Measurements from ENCODE around the gene ARFRP1.

GRCh38 chr20:63744574-63745423, 37.0 kb upstream of the ARFRP1 start:
- TF ChIP-seq CTCF (IDR thresholded peaks at IDR 0.05 in 8 of 11, conservative IDR thresholded peaks at IDR 0.05 in 3 of 11) (no peak), POLR2A (IDR thresholded peaks at IDR 0.05) (no peak)

All from spleen (tissue), 7 donors.